GM21423 (cell line): Measurements from ENCODE around the gene SLC66A2.
"Not testable (repeated sequence)": the region's sequence is repeated elsewhere in the genome, so short reads cannot be mapped to it uniquely, and the experiment has no call there.

ENCODE experiments used
- ATAC-seq: cut with Tn5 transposase; IDR thresholded peaks from one replicate; pipeline ENCODE4 v1.9.1; 2021; ENCODE audit warnings: mild to moderate bottlenecking, moderate library complexity; ENCODE audit not compliant: unreplicated experiment

SLC66A2 gene

DNA sequence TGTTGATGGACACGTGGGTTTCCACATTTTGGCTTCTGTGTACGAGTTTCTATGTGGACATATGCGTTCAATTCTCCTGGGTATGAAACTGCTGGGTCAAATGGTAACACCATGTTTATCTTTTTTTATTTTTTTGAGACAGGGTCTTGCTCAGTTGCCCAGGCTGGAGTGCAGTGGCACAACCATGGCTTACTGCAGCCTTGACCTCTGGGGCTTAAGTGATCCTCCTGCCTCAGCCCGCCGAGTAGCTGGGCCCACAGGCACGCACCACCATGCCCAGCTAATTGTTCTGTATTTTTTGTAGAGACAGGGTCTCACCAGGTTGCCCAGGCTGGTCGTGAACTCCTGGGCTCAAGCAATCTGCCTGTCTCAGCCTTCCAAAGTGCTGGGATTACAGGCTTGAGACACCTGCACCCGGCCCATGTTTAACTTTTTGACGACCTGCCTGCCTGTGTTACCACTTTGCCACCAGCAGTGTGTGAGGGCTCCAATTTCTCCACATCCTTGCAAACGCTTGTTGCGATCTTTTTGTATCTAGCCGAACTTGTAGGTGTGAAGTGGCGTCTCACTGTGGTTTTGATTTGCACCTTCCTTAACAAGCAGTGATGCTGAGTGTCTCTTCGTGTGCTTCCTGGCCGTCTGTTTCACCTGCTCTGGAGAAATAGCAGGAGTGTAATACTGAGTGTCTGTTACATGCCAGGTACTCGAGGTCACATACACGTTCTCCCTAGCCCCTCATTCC, 19.9 kb upstream of the SLC66A2 start:
- no peak for ATAC-seq

DNA sequence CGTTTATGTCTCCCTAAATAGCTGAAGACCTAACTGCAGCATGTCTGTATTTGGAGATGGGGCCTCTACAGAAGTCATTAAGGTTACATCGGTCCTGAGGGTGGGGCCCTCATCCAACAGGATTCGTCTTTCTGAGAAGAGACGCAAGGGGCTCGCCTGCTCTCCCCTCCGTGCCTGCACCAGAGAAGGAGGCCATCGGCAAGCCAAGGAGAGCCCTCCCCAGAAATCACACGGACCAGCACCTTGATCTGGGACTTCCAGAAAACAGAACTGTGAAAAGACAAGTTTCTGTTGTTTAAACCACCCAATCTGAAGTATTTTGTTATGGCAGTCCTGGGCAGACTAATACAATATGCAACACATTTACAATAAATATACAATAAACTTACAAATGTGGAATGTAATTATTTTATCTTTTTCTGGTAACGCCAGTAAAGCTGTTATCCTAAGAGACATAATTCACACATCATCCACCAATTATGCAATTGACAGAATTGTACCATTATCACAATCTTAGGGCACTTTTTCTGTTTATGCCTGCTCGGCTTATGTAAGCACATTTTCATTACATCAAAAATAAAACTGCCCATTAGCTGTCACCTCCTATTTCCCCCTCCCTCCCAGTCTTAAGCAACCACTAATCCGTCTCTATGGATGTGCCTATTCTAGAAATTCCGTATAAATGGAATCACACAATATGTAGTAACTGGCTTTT, 19.1 kb upstream of the SLC66A2 start:
- no peak for ATAC-seq

DNA sequence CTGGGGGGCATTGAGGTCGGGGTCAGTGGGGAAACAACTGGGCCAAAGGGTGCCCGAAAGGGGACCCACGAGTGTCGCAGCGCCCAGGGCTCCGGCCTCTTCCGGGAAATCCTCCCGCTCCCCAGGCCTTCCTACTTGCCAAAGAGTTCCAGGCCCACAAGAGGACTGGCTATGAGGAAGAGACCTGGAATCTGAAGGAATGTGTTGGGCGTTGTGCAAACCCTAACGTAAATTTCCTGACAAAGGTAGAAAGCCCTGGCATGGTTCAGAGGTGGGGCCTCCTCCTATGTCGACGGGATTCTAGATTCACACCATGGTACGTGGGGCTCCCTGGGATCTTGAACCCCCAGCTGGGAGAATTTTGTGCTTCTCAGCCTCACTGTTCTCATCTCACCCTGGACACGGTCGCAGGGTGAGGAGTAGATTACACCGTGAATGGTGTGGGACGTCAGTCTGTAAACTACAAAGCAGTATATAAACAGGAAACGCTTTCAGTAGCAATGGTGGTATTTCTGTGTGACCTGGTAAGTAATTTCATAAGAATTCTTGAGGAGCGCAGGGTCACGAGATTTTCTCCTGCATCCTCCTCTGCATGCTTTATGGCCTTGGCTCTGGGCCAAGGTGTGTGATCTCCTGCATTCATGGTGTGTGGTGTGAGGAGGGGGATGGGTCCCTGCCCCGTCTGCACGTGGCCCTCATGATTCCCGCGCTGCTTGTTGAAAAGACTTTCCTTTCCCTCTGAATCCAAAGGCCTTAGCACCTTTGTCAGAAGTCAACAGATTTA, 13.9 kb upstream of the SLC66A2 start:
- no peak for ATAC-seq

DNA sequence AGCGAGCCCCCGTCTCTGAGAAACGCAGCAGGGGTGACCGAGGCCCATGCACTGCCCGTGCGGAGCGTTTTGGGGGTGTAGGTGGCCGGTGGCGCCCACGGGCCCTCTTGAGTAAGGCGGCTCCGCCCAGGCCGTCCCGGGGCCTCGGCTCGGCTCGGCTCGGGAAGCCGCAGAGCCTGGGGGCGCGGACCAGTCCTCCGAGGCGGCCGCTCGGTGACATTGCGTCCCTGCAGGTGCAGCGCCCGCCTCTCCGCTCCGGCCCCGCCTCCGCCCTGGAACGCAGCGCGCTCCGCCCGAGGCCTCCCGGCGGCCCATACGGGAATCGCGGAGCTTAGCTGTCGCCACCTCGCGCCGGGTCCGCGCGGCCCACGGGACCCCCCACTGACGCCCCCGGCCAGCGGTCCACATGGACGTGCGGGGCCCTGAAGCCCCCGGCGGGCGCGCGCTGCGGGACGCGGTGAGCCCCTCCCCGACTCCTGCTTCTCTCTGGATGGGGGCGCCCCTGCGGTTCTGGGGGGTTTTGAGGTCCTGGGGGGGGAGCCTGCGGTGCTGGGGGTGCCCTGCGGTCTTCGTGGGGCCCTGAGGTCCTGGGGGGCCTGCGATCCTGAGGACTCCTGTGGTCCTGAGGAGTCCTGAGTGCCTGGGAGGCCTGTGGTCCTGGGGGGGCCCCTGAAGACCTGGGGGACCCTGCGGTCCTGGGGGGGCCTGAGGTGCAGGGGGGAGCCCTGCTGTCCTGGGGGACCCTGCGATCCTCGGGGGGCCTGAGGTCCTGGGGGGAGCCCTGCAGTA, 13.1 kb upstream of the SLC66A2 start, which contains the start of gene HSBP1L1:
TSS of gene HSBP1L1 (plus strand) at position 314 of the 789 bp plus-strand sequence. CDS start at position 407, 93 bp downstream.
- peak; percentile 82 for ATAC-seq

DNA sequence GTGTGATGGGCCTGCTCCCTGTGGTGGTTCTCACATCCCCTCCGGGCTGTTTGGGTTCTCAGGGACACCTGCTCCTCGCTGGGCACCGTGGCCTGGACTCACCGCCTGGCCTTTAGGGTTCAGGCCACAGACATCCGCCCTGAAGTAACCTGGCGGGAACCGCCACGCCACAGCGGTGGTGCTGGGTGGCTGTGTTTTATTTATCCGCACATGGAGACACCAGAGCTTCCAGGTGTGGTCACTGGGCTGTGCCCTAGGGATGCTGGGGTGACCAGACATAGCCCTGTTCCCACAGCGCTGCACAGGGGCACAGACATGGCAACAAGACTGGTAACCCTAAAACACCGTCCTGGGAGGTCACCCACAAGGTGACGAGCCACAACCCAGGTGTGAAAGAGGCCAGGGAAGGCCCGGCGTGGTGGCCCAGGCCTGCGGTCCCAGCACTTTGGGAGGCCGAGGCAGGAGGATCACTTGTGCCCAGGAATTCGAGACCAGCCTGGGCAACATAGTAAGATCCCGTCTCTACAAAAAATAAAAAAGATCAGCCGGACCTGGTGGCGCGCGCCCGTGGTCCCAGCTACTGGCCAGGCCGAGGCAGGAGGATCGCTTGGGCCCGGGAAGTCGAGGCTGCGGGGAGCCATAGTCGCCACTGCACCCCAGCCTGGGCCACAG, 12.3 kb upstream of the SLC66A2 start:
- ATAC-seq, result no peak

DNA sequence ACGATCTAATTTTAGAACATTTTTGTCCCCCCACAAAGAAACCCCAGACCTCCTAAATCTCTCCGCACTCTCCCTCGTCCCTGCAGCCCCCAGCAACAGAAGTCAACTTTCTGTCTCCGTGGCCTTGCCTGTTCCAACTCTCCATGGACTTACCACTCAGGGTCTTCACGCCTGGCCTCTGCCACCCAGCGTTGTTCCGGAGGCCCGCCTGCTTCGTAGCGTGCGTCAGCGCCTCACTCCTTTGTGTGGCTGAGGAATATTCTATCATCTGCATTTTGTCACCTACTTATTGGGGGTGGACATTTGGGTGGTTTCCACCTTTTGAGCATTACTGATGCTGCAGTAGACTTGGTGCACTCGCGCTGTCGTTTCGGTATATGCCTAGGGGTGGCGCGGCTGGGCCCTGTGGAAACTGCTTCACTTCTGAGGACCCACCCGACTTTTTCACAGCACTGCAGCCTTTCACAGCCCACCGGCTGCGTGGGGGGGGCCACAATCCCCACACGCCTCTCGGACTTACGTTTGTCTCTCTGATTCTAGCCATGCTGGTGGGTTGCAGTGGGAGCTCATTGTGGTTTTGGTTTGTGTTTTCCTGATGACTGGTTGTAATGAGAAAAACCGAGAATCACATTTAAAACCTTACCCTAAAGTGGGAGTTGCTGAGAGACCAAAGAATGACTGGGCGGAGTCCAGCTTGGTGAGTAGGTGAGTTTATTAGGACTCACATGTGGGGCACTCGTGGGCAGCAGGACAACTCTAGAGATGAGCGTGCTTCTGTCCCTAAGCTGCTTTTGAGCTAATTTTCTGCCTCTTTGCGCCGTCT, 11.6 kb upstream of the SLC66A2 start:
- peak; percentile 30 for ATAC-seq

DNA sequence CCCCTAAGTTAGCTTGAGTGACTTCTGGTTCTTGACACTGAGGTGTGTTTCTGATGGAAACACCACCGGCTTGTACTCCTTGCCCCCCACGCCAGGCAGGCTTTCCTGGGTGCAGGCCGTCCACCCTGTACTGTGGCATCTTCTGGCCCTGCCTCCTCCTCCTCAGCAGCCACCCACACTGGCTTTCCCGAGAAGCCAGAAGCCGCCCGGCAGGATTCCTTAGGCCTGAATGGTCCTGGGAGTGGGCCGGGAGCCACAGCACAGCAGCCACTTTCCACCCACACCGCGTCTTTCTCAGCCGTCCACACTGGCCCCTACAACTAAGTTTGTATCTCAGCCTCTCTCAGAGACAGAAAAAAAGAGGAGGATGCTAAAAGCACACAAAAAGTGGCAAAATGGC, 10.9 kb upstream of the SLC66A2 start:
- ATAC-seq, result no peak

DNA sequence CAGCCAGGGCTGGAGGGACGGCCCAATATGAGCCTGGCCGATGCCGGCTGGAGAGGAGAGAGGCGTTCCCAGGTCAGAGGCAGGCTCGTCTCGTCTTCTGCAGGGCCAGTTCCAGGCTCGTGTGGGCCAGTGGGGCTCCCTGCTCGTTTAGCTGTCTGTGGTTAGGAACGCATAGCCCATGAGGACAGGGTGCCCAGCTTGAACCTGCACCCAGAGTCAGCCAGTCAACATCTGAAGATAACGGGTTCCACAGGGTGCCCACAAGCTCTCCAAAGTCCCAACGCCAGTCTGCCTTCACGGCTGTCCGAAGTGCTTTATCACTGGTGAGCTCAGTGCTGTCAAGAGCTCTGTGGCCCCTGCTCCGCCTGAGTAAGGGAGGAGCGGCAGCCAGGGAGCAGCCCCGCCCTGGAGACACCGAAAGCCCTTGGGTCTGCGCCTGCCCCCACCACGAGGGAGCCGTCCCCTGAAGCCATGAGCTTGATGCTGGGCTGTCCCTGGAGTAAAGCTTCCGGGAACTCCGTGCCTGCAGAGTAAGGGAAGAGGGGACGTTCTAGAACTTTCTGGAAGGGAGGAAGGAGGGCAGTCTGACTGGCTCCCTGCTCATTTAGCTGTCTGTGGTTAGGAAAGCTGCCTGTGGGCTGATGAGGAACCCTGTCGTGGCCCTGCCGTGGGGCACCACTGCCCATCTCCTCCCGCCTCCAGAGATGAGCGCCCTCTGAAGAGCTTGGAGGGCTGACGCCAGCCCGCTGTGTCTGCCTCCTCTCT, 10.3 kb upstream of the SLC66A2 start:
- ATAC-seq, result no peak

DNA sequence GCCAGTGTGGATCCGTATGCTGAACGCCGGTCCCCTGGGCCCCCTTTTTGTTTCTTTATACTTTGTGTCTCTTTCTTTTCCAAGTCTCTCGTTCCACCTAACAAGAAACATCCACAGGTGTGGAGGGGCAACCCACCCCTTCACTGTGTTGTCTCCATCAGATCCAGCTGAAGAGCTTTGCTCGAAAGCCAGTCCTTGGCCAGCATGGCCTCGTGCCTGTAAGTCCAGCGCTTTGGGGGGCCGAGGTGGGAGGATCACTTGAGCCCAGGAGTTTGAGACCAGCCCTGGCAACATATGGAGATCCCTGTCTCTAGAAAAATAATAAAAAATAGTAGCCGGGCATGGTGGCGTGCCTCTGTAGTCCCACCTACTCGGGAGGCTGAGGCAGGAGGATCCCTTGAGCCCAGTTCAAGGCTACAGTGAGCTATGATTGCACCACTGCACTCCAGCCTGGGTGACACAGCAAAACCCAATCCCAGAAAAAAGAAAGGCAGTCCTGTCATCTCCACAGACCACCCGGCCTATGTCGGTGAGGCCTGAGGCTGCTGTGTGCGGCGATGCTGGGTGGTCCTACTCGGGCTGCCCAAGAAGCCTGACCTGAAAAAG, 9.6 kb upstream of the SLC66A2 start:
- no peak for ATAC-seq

DNA sequence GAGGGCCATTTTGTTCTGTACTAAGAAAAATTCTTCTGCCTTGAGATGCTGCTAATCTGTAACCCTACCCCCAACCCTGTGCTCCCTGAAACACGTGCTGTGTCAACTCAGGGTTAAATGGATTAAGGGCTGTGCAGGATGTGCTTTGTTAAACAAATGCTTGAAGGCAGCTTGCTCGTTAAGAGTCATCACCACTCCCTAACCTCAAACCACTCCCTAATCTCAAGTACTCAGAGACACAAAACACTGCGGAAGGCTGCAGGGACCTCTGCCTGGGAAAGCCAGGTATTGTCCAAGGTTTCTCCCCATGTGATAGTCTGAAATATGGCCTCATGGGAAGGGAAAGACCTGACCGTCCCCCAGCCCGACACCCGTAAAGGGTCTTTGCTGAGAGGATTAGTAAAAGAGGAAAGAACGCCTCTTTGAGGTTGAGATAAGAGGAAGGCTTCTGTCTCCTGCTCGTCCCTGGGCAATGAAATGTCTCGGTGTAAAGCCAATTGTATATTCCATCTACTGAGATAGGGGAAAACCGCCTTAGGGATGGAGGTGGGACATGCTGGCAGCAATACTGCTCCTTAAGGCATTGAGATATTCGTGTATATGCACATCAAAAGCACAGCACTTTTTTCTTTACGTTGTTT, 8.8 kb upstream of the SLC66A2 start:
- not testable (repeated sequence) for ATAC-seq

DNA sequence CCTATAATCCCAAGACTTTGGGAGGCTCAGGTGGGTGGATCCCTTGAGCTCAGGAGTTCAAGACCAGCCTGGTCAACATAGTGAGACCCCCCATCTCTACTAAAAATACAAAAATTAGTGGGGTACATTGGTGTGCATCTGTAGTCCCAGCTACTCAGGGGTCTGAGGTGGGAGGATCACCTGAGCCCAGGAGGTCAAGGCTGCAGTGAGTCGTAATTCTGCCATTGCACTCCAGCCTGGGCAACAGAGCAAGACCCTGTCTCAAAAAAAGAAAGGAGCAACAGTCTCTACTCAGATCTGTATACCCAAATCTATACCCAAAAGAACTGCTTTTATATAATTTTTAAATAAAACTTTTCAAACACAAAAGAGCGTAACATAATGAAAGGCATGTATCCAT, 7.5 kb upstream of the SLC66A2 start:
- ATAC-seq, result no peak

DNA sequence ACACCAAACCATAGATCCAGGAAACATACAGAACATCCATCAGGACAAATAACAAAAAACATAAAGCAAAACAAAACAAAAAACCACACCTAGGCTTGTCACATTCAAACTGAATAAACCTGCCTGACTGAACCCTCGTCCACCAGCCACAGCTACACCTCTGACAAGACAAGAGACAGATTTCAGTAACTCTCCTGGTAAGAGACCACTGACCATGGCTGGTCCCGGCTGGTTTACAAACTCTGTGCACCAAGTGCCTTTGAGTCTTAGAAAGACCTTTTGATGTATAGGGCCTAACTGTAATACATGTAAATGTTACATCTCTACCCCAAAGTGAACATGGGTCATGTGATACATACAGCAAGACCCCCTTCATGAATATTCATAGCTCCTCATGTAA, 4.8 kb upstream of the SLC66A2 start:
- ATAC-seq, result no peak

DNA sequence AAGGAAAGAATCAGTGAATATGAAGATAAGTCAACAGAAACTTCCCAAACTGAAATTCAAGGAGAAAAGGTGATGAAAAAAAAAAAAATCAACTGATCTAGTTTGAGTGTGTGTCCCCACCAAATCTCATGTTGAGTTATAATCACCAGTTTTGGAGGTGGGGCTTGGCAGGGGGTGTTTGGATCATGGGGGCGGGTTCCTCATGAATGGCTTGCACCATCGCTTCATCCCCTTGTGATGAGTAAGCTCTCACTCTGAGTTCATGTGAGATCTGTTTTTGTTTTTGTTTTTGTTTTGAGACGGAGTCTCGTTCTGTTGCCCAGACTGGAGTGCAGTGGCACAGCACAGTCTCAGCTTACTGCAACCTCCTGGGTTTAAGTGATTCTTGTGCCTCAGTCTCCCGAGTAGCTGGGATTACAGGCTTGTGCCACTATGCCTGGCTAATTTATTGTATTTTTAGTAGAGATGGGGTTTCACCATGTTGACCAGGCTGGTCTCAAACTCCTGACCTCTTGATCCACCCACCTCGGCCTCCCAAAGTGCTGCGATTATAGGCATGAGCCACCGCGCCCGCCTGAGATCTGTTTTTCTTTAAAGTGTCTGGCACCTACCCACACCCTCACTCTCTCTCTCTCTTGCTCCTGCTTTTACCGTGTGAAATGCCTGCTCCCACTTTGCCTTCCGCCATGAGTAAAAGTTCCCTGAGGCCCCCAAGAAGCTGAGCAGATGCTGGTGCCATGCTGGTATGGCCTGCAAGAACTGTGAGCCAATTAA, 4.0 kb upstream of the SLC66A2 start:
- ATAC-seq, result no peak

DNA sequence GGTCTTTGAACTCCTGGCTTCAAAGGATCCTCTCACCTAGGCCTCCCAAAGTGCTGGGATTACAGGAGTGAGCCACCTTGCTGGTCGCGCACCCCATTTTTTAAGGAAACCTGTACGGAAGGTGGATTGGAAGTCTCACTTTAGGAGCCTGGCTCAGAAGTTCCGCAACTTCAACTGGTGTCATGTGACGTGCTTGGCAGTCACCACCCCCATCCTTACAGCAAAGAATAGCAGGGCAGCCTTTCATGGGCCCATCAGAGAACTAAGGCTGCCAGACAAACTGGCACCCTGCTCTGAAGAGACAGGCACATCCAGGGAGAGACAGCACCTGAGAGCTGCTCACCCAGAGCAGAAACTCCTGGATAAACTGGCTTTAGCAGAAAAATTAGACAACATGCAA, 3.3 kb upstream of the SLC66A2 start:
- no peak for ATAC-seq

DNA sequence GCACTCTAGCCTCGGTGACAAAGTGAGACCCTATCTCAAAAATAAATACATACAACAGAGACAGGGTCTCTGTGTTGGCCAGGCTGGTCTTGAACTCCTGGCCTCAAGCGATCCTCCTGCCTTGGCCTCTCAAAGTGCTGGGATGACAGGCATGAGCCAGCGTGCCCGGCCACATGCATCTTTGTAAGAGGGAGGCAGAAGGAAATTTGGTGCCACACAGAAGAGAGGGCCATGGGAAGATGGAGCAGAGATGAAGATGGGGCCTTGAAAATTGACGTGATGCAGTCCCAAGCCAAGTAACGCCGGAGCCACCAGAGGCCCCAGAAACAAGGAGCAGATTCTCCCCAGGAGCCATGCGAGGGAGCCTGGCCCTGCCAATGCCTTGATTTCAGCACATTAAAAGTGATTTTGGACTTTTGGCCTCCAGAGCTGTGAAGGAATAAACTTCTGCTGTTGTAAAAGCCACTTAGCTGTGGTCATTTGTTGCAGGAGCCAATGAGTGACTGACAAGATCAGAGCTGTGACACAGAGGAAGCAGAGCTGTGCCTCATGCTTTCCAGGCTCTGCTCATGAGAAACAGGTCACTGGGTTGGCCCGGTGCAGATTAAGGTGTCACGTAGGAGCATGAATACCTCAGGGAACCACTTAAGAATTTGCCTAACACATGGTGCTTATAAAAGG, 2.7 kb upstream of the SLC66A2 start:
- no peak for ATAC-seq

DNA sequence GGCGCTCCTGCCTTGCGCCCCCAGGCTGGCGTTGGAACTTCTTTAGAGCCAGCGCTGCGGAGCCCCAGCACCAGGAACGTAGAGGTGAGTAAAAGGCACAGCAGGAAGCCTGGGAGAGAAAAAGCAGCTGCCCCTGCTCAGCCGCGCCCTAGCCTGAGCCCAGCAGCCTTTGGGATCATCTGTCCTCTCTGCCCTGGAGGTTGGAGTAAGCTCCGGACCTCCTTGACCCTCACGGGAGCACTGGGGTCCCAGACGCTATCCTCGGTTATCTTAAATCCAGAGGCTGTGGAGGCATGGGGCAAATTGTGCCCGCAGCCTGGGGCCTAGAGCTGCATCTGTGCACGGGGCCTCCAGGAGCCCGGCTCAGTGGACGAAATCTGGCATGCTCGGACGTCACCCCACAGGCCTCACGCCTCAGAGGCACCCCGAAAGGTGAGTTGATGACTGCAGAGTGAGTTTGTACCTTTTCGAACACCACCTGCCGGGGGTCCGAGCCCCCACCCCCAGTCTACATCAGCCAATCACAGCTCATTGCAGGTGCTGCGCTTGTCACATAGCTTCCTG, 1.6 kb upstream of the SLC66A2 start:
- no peak for ATAC-seq
